KMS-11 (cell line): ENCODE data around the gene C11orf21.

Source experiments
- H2AFZ ChIP-seq: fragments of 200-600 bp; sonication (generic); 2 replicates; pipeline ENCODE4 v1.6.1; 2016; ENCODE audit warnings: antibody characterized with exemption, mixed run types, low read depth
- H3K27ac ChIP-seq: fragments of 200-600 bp; sonication (generic); 2 replicates; pipeline ENCODE4 v1.6.1; 2016; ENCODE audit warnings: mild to moderate bottlenecking, mixed run types
- H3K27me3 ChIP-seq: fragments of 200-600 bp; sonication (generic); 2 replicates; pipeline ENCODE4 v1.6.1; 2017; ENCODE audit warnings: mild to moderate bottlenecking, low read depth, mixed run types, moderate library complexity; ENCODE audit not compliant: insufficient read depth
- H3K36me3 ChIP-seq: fragments of 200-600 bp; sonication (generic); 2 replicates; pipeline ENCODE4 v1.6.1; 2017; ENCODE audit warnings: mild to moderate bottlenecking, mixed run types; ENCODE audit not compliant: insufficient read depth
- H3K4me1 ChIP-seq: fragments of 200-600 bp; sonication (generic); 2 replicates; pipeline ENCODE4 v1.6.1; 2016; ENCODE audit warnings: mild to moderate bottlenecking, low read depth, mixed run types; ENCODE audit not compliant: poor library complexity, severe bottlenecking
- H3K4me2 ChIP-seq: fragments of 200-600 bp; sonication (generic); 2 replicates; pipeline ENCODE4 v1.7.0; 2016; ENCODE audit warnings: mild to moderate bottlenecking, mixed run types
- H3K4me3 ChIP-seq: fragments of 200-600 bp; sonication (generic); IDR thresholded peaks from 2 replicates; pipeline ENCODE4 v1.6.1; 2017; ENCODE audit warnings: low read depth, low read length, mixed read lengths; ENCODE audit not compliant: insufficient read depth
- H3K79me2 ChIP-seq: fragments of 200-600 bp; sonication (generic); 2 replicates; pipeline ENCODE4 v1.6.1; 2016; ENCODE audit warnings: low read depth, mixed run types; ENCODE audit not compliant: insufficient read depth
- H3K9ac ChIP-seq: fragments of 200-600 bp; sonication (generic); 2 replicates; pipeline ENCODE4 v1.6.1; 2016; ENCODE audit warnings: mild to moderate bottlenecking, mixed run types
- H4K20me1 ChIP-seq: fragments of 200-600 bp; sonication (generic); 2 replicates; pipeline ENCODE4 v1.6.1; 2016; ENCODE audit warnings: mild to moderate bottlenecking, mixed run types; ENCODE audit not compliant: insufficient read depth
- TF ChIP-seq, protein P1 (sequence below): fragments of 200-600 bp; sonication (generic); conservative IDR thresholded peaks from 2 replicates; pipeline ENCODE4 v1.6.1; 2017; ENCODE audit warnings: low read depth, mild to moderate bottlenecking, antibody characterized with exemption, low read length, moderate library complexity, mixed read lengths

C11orf21 gene

DNA sequence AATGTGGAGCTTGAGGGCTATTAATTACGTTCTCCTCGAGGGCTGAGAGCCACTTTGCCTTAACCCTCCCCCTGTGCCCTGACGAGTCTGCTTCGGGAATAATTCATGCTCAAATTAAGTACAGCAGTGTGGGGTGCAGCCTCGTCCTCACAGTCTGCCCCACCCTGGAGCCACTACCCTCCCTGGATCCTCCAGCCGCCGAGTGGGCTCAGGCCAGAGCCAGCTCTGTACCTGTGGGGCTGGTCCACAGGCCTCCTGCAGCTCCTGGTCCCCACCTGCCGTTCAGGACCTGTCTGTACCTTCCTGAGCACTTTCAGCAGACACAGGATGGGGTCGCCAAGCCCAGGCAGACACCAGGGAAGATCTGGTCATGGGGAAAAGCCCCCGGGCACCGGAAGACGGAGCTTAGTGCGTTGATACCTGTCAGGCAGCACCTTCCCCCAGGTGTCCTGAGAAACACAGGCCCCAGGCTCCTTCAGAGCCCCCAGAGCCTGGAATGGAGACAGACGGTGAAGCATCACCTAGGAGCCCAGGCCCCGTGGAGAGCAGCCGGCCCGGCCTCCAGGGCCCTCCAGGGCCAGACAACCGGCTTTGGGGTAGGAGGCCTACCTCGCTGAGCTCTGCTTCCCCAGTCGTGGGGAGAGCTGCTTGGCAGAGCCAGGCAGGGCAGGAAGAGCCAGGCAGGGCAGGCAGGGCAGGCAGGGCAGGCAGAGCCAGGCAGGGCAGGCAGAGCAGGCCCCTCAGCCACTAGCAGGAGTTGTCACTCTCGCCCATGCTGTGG, 9.8 kb upstream of the C11orf21 start:
- no peak overlapping the region for H3K9ac ChIP-seq

DNA sequence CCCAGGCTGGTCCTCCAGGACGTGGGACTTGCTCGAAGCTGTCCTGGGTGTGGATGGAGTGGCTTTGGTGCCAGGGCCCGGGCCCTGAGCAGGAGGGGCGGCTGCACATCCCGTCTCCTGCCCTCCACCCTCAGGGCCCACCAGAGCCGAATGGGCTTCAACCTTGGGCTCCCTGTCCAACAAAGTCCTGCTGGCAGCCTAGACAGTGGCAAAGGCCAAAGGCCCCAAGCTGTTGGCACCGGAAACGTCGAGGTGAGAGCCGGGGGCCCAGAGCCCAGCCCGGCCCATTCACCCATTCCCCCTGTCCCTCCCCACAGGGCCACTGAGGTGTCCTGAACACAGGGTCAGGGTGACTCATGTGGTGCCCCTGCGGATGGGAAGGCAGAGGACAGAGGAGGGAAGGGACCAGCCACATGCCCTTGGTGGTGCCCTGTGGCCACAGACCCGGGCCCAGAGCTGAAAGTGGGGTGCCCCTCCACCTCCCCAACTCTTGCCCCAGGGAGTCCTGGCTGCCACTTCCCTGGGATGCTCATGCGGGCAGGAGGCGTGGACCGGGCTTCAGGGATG, 9.2 kb upstream of the C11orf21 start:
- Histone ChIP-seq H2AFZ (no peak overlapping the region), H3K9ac (no peak overlapping the region), H3K79me2 (no peaks in the 10 kb centered on the region), H3K4me3 (no peak overlapping the region), H3K4me2 (no peak overlapping the region), H3K4me1 (peaks cover 4% of the 10 kb centered on the region), H4K20me1 (no peaks in the 10 kb centered on the region), H3K27me3 (peaks cover 30% of the 10 kb centered on the region; the same call in 1 of the 2 replicates), H3K36me3 (no peaks in the 10 kb centered on the region), H3K27ac (no peak overlapping the region)
- TF ChIP-seq, protein P1, sequence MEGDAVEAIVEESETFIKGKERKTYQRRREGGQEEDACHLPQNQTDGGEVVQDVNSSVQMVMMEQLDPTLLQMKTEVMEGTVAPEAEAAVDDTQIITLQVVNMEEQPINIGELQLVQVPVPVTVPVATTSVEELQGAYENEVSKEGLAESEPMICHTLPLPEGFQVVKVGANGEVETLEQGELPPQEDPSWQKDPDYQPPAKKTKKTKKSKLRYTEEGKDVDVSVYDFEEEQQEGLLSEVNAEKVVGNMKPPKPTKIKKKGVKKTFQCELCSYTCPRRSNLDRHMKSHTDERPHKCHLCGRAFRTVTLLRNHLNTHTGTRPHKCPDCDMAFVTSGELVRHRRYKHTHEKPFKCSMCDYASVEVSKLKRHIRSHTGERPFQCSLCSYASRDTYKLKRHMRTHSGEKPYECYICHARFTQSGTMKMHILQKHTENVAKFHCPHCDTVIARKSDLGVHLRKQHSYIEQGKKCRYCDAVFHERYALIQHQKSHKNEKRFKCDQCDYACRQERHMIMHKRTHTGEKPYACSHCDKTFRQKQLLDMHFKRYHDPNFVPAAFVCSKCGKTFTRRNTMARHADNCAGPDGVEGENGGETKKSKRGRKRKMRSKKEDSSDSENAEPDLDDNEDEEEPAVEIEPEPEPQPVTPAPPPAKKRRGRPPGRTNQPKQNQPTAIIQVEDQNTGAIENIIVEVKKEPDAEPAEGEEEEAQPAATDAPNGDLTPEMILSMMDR = no peak

More for the DNA sequence above, 9.8 kb upstream of the C11orf21 start:
- no peaks in the 10 kb centered on the region for H3K79me2 ChIP-seq
- TF ChIP-seq, protein P1 = no peak
- no peak overlapping the region for H3K4me2 ChIP-seq
- no peak overlapping the region for H3K27ac ChIP-seq
- H4K20me1 ChIP-seq = no peaks in the 10 kb centered on the region
- H3K4me3 ChIP-seq = no peak overlapping the region
- H3K27me3 ChIP-seq = peaks cover 33% of the 10 kb centered on the region; the same call in 1 of the 2 replicates
- H3K36me3 ChIP-seq = no peaks in the 10 kb centered on the region
- H2AFZ ChIP-seq = no peak overlapping the region
- H3K4me1 ChIP-seq = no peaks in the 10 kb centered on the region

DNA sequence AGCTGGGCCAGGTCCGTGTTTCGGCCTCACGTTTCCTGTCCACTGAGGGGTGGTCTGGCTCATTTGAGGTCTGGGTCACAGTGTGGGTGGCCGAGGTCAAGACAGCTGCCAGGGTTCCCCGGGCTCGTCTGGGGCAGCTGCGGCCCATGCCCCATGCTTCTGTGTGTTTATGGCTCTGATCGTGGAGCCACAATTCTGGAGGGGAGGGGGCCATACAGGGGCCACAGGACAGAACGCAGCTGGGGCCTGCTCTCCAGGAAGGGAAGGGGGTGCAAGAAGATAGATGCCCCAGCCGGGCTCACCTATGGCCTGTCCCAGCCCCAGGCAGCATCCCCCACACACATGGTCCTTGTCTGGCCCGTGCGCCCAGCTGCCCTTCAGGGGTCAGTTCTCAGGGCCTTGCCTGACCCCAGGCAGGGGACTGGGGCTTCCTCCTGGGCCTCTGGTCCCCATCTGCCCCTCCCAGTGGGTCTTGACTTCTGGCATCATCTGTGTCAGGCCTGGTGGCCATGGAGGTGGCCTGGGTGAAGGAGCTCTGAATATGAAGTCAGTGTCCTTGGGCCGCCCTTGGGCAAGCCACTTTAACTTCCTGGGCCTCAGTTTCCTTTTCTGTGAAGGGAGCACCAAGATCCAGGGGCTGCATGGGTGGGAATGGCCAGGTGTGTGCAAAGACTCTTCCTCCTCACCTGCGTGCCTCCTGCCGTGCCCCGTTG, 8.5 kb upstream of the C11orf21 start:
- Histone ChIP-seq H3K27me3 (peaks cover 25% of the 10 kb centered on the region; the same call in 1 of the 2 replicates), H3K4me2 (no peak overlapping the region), H3K27ac (no peak overlapping the region), H3K9ac (no peak overlapping the region), H3K79me2 (no peaks in the 10 kb centered on the region), H3K36me3 (no peaks in the 10 kb centered on the region), H3K4me1 (peaks cover 4% of the 10 kb centered on the region), H3K4me3 (no peak overlapping the region), H4K20me1 (no peaks in the 10 kb centered on the region), H2AFZ (no peak overlapping the region)
- TF ChIP-seq, protein P1 = no peak

DNA sequence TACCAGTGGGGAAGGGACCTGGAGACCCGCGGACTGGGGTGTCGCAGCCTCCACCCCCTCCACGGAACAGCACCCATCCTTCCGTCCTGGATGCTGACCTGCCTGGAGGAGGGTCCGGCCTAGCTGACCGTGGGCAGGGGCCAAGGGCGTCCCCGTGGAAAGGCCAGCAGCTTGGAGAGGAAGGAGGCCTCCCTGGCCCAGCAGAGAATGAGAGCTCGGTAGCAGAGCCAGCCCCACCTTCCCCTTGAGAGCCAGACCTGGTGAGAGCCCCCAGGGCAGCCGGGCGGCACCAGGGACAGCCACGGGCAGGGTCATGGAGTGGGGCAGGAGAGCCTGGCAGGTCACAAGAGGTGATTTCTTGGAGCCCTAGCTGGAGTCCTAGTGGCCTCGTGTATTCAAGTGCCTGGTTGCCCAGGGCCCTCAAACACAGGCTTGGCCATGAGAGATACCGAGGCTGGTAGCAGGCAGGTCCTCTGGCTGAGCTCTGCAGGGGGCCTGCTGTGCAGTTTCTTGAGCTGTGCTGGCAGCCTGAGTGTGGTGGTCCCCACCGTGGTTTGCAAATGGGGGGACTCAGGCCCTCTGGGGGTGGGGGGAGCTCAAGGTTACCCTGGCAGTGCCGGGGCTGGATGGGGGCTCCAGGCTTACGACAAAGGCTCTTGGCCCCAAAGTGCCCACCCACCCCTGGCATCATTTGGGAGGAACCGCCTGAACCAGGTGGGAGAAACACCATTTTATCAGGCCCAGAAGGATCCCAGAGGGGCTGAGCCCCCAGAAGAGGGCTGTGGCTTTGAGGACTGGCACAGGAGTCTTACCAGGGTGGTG, 7.7 kb upstream of the C11orf21 start:
- Histone ChIP-seq H4K20me1 (no peaks in the 10 kb centered on the region), H3K27ac (no peak overlapping the region), H3K36me3 (no peaks in the 10 kb centered on the region), H2AFZ (no peak overlapping the region), H3K4me2 (no peak overlapping the region), H3K4me1 (peaks cover 4% of the 10 kb centered on the region), H3K9ac (no peak overlapping the region), H3K4me3 (no peak overlapping the region), H3K79me2 (no peaks in the 10 kb centered on the region), H3K27me3 (peaks cover 26% of the 10 kb centered on the region; the same call in 1 of the 2 replicates)
- TF ChIP-seq, protein P1 = no peak
